ENCODE results near the gene MBNL3.

- TF ChIP-seq CTCF (IDR thresholded peaks at IDR 0.05) = no peak
- no peak for TF ChIP-seq POLR2A (IDR thresholded peaks at IDR 0.05)
- no peak for TF ChIP-seq POLR2AphosphoS5 (IDR thresholded peaks at IDR 0.05)
Measured at GRCh38 chrX:132353430-132353829, 135.4 kb downstream of the MBNL3 start.
